ENCODE results near the gene FAM219A. TPM values are rescaled to one million over a fixed set of nuclear protein-coding genes. Genes with fewer than 3 reads are reported as not detected.

Gene FAM219A
- total and polyA plus RNA-seq, 8 donors: 4.5 to 9.8 (median 8.2) TPM

DNA sequence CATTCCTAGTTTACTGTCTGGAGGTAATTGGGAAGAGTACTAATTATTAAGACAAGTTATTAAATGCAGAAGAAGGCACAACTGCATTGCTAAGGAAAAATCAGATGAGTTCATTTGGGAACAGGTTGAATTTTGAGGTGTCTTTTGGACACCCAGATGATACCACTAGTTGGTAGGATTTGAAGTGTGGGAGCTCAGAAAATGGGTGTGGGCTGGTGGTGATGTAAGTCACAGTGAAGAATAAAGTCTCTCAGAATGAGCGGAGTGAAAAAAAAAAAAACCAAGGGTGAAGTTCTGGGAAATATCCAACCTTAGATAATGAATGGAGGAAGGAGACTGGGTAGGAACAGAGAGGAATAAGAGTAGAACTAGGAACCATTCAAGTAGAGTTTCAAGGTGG is 46.0 kb downstream of the FAM219A start:
- Histone ChIP-seq H3K27ac (no peak overlapping the region), H3K4me1 (no peaks in the 10 kb centered on the region), H3K27me3 (no peaks in the 10 kb centered on the region), H3K9me3 (no peaks in the 10 kb centered on the region), H3K4me3 (no peak overlapping the region), H3K36me3 (no peaks in the 10 kb centered on the region)
- FAIRE-seq: no peak
- TF ChIP-seq, protein P1, sequence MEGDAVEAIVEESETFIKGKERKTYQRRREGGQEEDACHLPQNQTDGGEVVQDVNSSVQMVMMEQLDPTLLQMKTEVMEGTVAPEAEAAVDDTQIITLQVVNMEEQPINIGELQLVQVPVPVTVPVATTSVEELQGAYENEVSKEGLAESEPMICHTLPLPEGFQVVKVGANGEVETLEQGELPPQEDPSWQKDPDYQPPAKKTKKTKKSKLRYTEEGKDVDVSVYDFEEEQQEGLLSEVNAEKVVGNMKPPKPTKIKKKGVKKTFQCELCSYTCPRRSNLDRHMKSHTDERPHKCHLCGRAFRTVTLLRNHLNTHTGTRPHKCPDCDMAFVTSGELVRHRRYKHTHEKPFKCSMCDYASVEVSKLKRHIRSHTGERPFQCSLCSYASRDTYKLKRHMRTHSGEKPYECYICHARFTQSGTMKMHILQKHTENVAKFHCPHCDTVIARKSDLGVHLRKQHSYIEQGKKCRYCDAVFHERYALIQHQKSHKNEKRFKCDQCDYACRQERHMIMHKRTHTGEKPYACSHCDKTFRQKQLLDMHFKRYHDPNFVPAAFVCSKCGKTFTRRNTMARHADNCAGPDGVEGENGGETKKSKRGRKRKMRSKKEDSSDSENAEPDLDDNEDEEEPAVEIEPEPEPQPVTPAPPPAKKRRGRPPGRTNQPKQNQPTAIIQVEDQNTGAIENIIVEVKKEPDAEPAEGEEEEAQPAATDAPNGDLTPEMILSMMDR (IDR thresholded peaks at IDR 0.05): no peak
- no peak for DNase-seq
- no peak for ATAC-seq
- intact Hi-C loops (cut with DNase I): no loop called here
- WGBS, 2 donors: 41 to 65% methylated on average over 1 of the region's 1 CpG

DNA sequence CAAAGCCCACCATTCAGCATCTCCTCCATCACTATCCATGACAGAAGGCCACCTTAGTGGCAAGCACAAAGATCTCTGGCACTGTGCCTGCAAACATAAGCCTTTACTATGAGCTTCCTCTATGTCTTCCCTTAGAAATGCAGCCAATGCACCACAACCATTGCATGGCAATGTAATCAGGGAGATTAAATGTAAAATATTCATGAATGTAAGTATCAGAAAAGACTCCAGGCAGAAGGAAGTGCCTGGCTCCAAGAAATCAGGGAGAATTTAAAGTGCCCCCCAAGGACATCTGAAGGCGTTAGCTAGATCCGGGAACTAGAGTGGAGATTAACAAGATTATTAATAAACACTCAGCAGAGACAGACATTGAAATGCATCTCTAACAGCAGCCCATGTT is 49.2 kb downstream of the FAM219A start:
- no peak for ATAC-seq
- no peaks in the 10 kb centered on the region for H3K36me3 ChIP-seq
- no peaks in the 10 kb centered on the region for H3K9me3 ChIP-seq
- DNase-seq: no peak
- intact Hi-C loops (cut with DNase I): loop anchor here in 1 of 3 donors (10.0 kb wide), 2 partner anchors 86 to 186 kb away; no protein-coding TSS in a partner anchor
- no peaks in the 10 kb centered on the region for H3K4me1 ChIP-seq
- FAIRE-seq: no peak
- no peak overlapping the region for H3K4me3 ChIP-seq
- H3K27me3 ChIP-seq: no peaks in the 10 kb centered on the region
- WGBS, 2 donors: 72 to 78% methylated on average over 2 of the region's 2 CpGs
- no peak overlapping the region for H3K27ac ChIP-seq
- TF ChIP-seq, protein P1 (IDR thresholded peaks at IDR 0.05): no peak

DNA sequence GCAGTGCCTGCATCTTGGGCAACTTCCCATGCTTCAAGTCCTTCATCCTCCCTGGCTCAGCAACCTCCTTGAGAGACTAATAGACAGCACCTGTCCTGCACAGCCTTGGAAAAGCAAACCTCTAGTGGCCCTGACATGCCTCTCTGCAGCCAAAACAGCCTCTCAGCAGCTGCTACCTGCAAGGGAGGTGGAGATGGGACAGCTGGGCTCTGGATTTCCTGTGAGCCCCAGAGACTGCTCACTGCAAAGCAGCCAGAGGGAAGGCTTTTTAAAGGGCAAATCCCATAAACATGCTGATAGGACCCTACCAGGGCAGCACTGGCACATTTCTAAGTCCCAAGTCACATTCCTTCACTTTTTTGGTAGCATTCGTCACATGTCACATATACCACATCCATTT is 50.2 kb downstream of the FAM219A start:
- FAIRE-seq (no peak), DNase-seq (no peak), ATAC-seq (no peak)
- H3K4me1 ChIP-seq: no peaks in the 10 kb centered on the region
- H3K27ac ChIP-seq: no peak overlapping the region
- intact Hi-C loops (cut with DNase I): loop anchor here in 1 of 3 donors (10.0 kb wide), 2 partner anchors 87 to 187 kb away; no protein-coding TSS in a partner anchor
- WGBS, 2 donors: 98 to 100% methylated on average over 1 of the region's 1 CpG
- no peaks in the 10 kb centered on the region for H3K36me3 ChIP-seq
- TF ChIP-seq, protein P1 (IDR thresholded peaks at IDR 0.05): no peak
- no peak overlapping the region for H3K4me3 ChIP-seq
- H3K27me3 ChIP-seq: no peaks in the 10 kb centered on the region
- H3K9me3 ChIP-seq: no peaks in the 10 kb centered on the region

DNA sequence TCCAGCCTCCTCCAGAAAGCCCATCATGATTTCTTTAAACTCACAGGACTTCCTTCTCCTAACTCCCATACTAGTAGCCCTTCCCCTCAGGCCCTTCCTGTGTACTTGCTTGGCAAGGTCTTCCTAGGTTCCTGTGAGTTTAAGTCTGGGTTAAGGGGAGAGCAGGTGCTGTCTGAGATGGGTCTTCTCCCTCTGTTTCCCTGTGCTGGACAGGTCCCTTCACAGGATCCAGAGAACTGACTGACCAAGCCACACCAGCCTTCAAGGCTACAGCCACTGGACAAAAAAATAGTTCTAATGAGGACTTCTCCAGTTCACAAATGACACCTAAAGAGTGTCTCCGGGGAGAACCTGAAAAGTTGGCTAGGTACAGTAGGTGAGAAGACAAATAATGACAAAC is 52.2 kb downstream of the FAM219A start:
- no peak for FAIRE-seq
- Histone ChIP-seq H3K4me1 (no peaks in the 10 kb centered on the region), H3K4me3 (no peak overlapping the region), H3K27ac (no peak overlapping the region), H3K9me3 (no peaks in the 10 kb centered on the region), H3K36me3 (peaks cover 0 to 9% (median 0%) of the 10 kb centered on the region in 3 donors), H3K27me3 (no peaks in the 10 kb centered on the region)
- 32 to 56% methylated on average over 1 of the region's 1 CpG for WGBS, 2 donors
- intact Hi-C loops (cut with DNase I): loop anchor here in 1 of 3 donors (10.0 kb wide), 2 partner anchors 89 to 189 kb away; no protein-coding TSS in a partner anchor
- DNase-seq: no peak
- ATAC-seq: no peak
- TF ChIP-seq, protein P1 (IDR thresholded peaks at IDR 0.05): no peak

DNA sequence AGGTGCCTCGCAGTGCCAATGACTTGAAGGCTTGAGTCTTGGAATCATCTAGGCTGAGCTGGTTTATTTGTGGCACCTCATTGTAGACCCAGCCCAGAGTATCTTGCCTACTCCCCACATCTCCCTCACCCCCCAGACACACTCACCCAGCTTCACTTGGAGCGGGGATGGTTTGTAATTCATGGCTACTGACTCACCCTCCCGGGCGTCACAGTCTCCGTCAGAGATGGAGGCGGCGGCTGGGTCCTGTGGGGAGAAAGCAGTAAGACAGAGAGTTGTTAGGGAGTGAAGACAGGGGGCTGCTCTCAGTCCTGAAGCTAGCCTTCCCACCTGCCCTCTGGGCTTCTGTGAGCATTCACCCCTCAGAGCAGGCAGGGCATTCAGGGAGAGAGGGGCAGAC is 52.7 kb downstream of the FAM219A start:
- H3K36me3 ChIP-seq: peaks cover 0 to 11% (median 0%) of the 10 kb centered on the region in 3 donors
- H3K27ac ChIP-seq: no peak overlapping the region
- FAIRE-seq (no peak), DNase-seq (no peak), ATAC-seq (no peak)
- H3K27me3 ChIP-seq: no peaks in the 10 kb centered on the region
- no peaks in the 10 kb centered on the region for H3K9me3 ChIP-seq
- intact Hi-C loops (cut with DNase I): loop anchor here in 1 of 3 donors (10.0 kb wide), 2 partner anchors 89 to 189 kb away; no protein-coding TSS in a partner anchor
- no peak overlapping the region for H3K4me3 ChIP-seq
- 89 to 96% methylated on average over 7 of the region's 7 CpGs for WGBS, 2 donors
- no peaks in the 10 kb centered on the region for H3K4me1 ChIP-seq
- TF ChIP-seq, protein P1 (IDR thresholded peaks at IDR 0.05): no peak

Data from pancreas (tissue), 10 donors.